K562 (cell line): Measurements from ENCODE around the gene SOX15. TPM values are rescaled to one million over a fixed set of nuclear protein-coding genes. Genes with fewer than 3 reads are reported as not detected.

Experiments
- ATAC-seq: fragments of 200-7000 bp; cut with Tn5 transposase; 3 replicates; pipeline ENCODE4 v1.9.1; 2020; ENCODE audit warnings: moderate library complexity
- BruUV-seq: library from RNA; stranded (reverse); fragments of 400-500 nt; replicated peaks from 2 replicates; lab custom pipeline; 2021; lab: Mats Ljungman, UMichigan
- CTCF ChIA-PET: fragments of 300-600 bp; formaldehyde crosslinking; extraction: SDS; loops from one replicate; lab custom pipeline; 2021; ENCODE audit warnings: low intra/inter-chr PET ratio; lab: Yijun Ruan, JAX
- POLR2A ChIA-PET: fragments of 300-600, 350-650 bp; sonication (Branson Sonifier 250); formaldehyde crosslinking; extraction: SDS; loops from one replicate; lab custom pipeline; 2021; ENCODE audit warnings: antibody characterized with exemption, inconsistent platforms; lab: Yijun Ruan, JAX
- DNase-seq, 4 experiments: peaks; one replicate each; pipeline versions ENCODE4 v3.0.0 to v3.0.0-alpha.2; 2011 to 2018; ENCODE audit warnings: low spot score in 3 of 4, mixed read lengths in 3 of 4; ENCODE audit errors: extremely low read depth in 1 of 4
- FAIRE-seq: peaks from 2 replicates; lab custom pipeline; 2011; peaks lifted over from hg19 to GRCh38; lab: Jason Lieb, UNC
- H2AFZ ChIP-seq: 2 replicates; pipeline ENCODE4 v1.6.0; 2011; ENCODE audit warnings: low read depth, low read length, control low read depth, inconsistent platforms
- H3K27ac ChIP-seq: fragments of 200-600 bp; 3 replicates; pipeline ENCODE4 v1.8.0; 2011; ENCODE audit warnings: low read depth, mild to moderate bottlenecking, control low read depth, inconsistent platforms, low read length, moderate library complexity, mixed read lengths; ENCODE audit errors: extremely low read depth
- H3K27me3 ChIP-seq, 2 experiments: fragments of 300-600 bp in 1 of 2; 2 replicates in 1 of 2; 3 replicates in 1 of 2; pipeline versions ENCODE4 v1.6.0 to v1.8.0; 2011; ENCODE audit warnings: inconsistent platforms in 2 of 2, low read length in 2 of 2, mild to moderate bottlenecking in 1 of 2, mixed read lengths in 1 of 2, moderate library complexity in 1 of 2; ENCODE audit not compliant: control insufficient read depth in 2 of 2, insufficient read depth in 2 of 2
- H3K36me3 ChIP-seq: fragments of 300-600 bp; 3 replicates; pipeline ENCODE4 v1.8.0; 2011; ENCODE audit warnings: mild to moderate bottlenecking, low read length, inconsistent platforms; ENCODE audit not compliant: control insufficient read depth, insufficient read depth
- H3K4me1 ChIP-seq, 2 experiments: fragments of 200-600 bp in 1 of 2; replicated peaks in 1 of 2; 2 replicates in 1 of 2; 3 replicates in 1 of 2; pipeline versions ENCODE4 v1.5.1 to v1.8.0; 2011; ENCODE audit warnings: inconsistent platforms in 2 of 2, low read length in 2 of 2, mild to moderate bottlenecking in 1 of 2, mixed read lengths in 1 of 2, moderate library complexity in 1 of 2; ENCODE audit not compliant: control insufficient read depth in 2 of 2, insufficient read depth in 2 of 2
- H3K4me2 ChIP-seq: 2 replicates; pipeline ENCODE4 v1.6.1; 2011; ENCODE audit warnings: low read length, control low read depth, inconsistent platforms, mixed read lengths; ENCODE audit not compliant: insufficient read depth
- H3K4me3 ChIP-seq: fragments of 200-600 bp; sonication (generic), shearing (Covaris generic); 2 replicates; pipeline ENCODE4 v1.5.1; 2016; ENCODE audit warnings: control low read depth, inconsistent platforms
- H3K79me2 ChIP-seq: fragments of 200-600 bp; 3 replicates; pipeline ENCODE4 v1.8.0; 2011; ENCODE audit warnings: low read length, inconsistent platforms; ENCODE audit not compliant: control insufficient read depth, insufficient read depth
- H3K9ac ChIP-seq, 2 experiments: 2 replicates each; pipeline versions ENCODE4 v1.6.0 to v1.6.1; 2011; ENCODE audit warnings: low read depth in 2 of 2, low read length in 2 of 2, control low read depth in 1 of 2, inconsistent platforms in 1 of 2, mild to moderate bottlenecking in 1 of 2, mixed read lengths in 1 of 2; ENCODE audit not compliant: insufficient read depth in 1 of 2
- H3K9me1 ChIP-seq: one replicate; pipeline ENCODE4 v1.6.0; 2011; ENCODE audit warnings: inconsistent platforms, mild to moderate bottlenecking, low read length, moderate library complexity; ENCODE audit not compliant: control insufficient read depth, insufficient read depth
- H3K9me3 ChIP-seq: replicated peaks from 2 replicates; pipeline ENCODE4 v1.5.1; 2011; ENCODE audit warnings: low read depth, low read length, inconsistent platforms; ENCODE audit not compliant: control insufficient read depth, insufficient read depth
- H4K20me1 ChIP-seq: replicated peaks from 2 replicates; pipeline ENCODE4 v1.6.1; 2011; ENCODE audit warnings: low read length, inconsistent platforms, mixed read lengths; ENCODE audit not compliant: control insufficient read depth, insufficient read depth
- ARID2 ChIP-seq: fragments of 450-650 bp; IDR thresholded peaks from 2 replicates; pipeline ENCODE4 v1.6.1; 2017; ENCODE audit warnings: antibody characterized with exemption, mild to moderate bottlenecking
- BCOR ChIP-seq: fragments of 450-650 bp; IDR thresholded peaks from 2 replicates; pipeline ENCODE4 v1.6.1; 2016
- CC2D1A ChIP-seq: fragments of 450-650 bp; IDR thresholded peaks from 2 replicates; pipeline ENCODE4 v1.6.1; 2017; ENCODE audit warnings: mild to moderate bottlenecking
- DACH1 ChIP-seq: fragments of 450-650 bp; IDR thresholded peaks from 2 replicates; pipeline ENCODE4 v1.6.1; 2018; ENCODE audit not compliant: partially characterized antibody
- ILF3 ChIP-seq: fragments of 450-650 bp; IDR thresholded peaks from 2 replicates; pipeline ENCODE4 v1.6.1; 2018; ENCODE audit warnings: antibody characterized with exemption, mild to moderate bottlenecking, moderate library complexity, borderline replicate concordance
- KDM5B ChIP-seq: fragments of 200-600 bp; sonication (generic); IDR thresholded peaks from 2 replicates; pipeline ENCODE4 v1.6.1; 2012; ENCODE audit warnings: low read depth, mild to moderate bottlenecking, moderate library complexity, low read length, control low read depth, inconsistent platforms; ENCODE audit not compliant: insufficient replicate concordance
- L3MBTL2 ChIP-seq: fragments of 450-650 bp; IDR thresholded peaks from 2 replicates; pipeline ENCODE4 v1.6.1; 2016; ENCODE audit warnings: mild to moderate bottlenecking, moderate library complexity
- NCOR1 ChIP-seq: fragments of 450-650 bp; IDR thresholded peaks from 2 replicates; pipeline ENCODE4 v1.6.1; 2016; ENCODE audit warnings: mild to moderate bottlenecking, moderate library complexity
- NFXL1 ChIP-seq: fragments of 450-650 bp; formaldehyde crosslinking; IDR thresholded peaks from 2 replicates; pipeline ENCODE4 v1.4.0; 2021; ENCODE audit warnings: mild to moderate bottlenecking
- RCOR1 ChIP-seq, 2 experiments: IDR thresholded peaks; 2 replicates each; pipeline ENCODE4 v1.6.1; 2012; ENCODE audit warnings: low read depth in 2 of 2, low read length in 2 of 2, borderline replicate concordance in 1 of 2, improper control_type of control experiment in 1 of 2
- SAP30 ChIP-seq: fragments of 200-600 bp; sonication (generic); IDR thresholded peaks from 2 replicates; pipeline ENCODE4 v1.6.1; 2012; ENCODE audit warnings: borderline replicate concordance, low read depth, mild to moderate bottlenecking, moderate library complexity, low read length, control low read depth, inconsistent platforms; ENCODE audit not compliant: insufficient read depth, poor library complexity, severe bottlenecking
- SMC3 ChIP-seq: conservative IDR thresholded peaks from 2 replicates; pipeline ENCODE4 v1.6.1; 2011; ENCODE audit warnings: low read depth, low read length, improper control_type of control experiment; ENCODE audit not compliant: insufficient read depth
- SREBF1 ChIP-seq: fragments of 150-350 bp; IDR thresholded peaks from 2 replicates; pipeline ENCODE4 v1.6.1; 2014; ENCODE audit warnings: antibody characterized with exemption, low read depth, low read length, borderline replicate concordance
- TBL1XR1 ChIP-seq, 2 experiments: IDR thresholded peaks; 2 replicates each; pipeline ENCODE4 v1.6.1; 2012; ENCODE audit warnings: improper control_type of control experiment in 2 of 2, low read length in 2 of 2, mild to moderate bottlenecking in 1 of 2
- TEAD1 ChIP-seq, 2 experiments: fragments of 450-650 bp in 1 of 2; sonication (generic) in 1 of 2; formaldehyde crosslinking; IDR thresholded peaks; 2 replicates each; pipeline versions ENCODE4 v1.4.0 to v1.8.0; 2020 to 2022; ENCODE audit warnings: mild to moderate bottlenecking in 2 of 2, missing genetic modification reagents in 1 of 2
- ZNF239 ChIP-seq: fragments of 250-450 bp; sonication (Bioruptor Pico); IDR thresholded peaks from 2 replicates; pipeline ENCODE4 v1.4.0; 2020; ENCODE audit warnings: mild to moderate bottlenecking
- WGBS: fragments of 100-300 bp; shearing (Covaris generic); methylation state at CpG from one replicate; pipeline ENCODE4 v1.1.6; 2016; ENCODE audit warnings: low coverage, mixed read lengths; ENCODE audit not compliant: insufficient coverage; ENCODE audit errors: missing lambda C conversion rate; 5-methylcytosine and 5-hydroxymethylcytosine counted together
- in situ Hi-C: fragments of 300-500 bp; cut with MboI; formaldehyde crosslinking; loops from 4 replicates; pipeline ENCODE4 v1.15.0; 2018; ENCODE audit warnings: inconsistent platforms, mixed read lengths
- intact Hi-C: fragments of 100-400 bp; cut with micrococcal nuclease; formaldehyde crosslinking; loops from 2 replicates; pipeline ENCODE4 v1.14.2; 2022
- polyA plus RNA-seq, 8 experiments: library from polyadenylated mRNA; depleted of rRNA in 4 of 8; stranded (reverse) in 5 of 8; unstranded in 3 of 8; fragments of >200 nt; fragmentation: Nextera tagmentation in 2 of 8; fragmentation: Illumina TruSeq in 1 of 8; extraction: Ambion mirVana in 2 of 8; extraction: Trizol in 1 of 8; gene quantifications; 2 replicates each; pipeline versions ENCODE4 v1.2.1 to v1.2.3, GENCODE V29; 2011 to 2014; ENCODE audit warnings: inconsistent platforms in 1 of 8, missing spikeins in 1 of 8
- total RNA-seq, 7 experiments: library from RNA; depleted of rRNA in 6 of 7; stranded (reverse); fragments of >200 nt in 6 of 7; fragmentation: Illumina TruSeq in 2 of 7; extraction: Trizol in 2 of 7; gene quantifications; 2 replicates each; pipeline versions ENCODE4 v1.2.1 to v1.2.3, GENCODE V29; 2011 to 2021; ENCODE audit warnings: low replicate concordance in 1 of 7

The SOX15 gene
- total and polyA plus RNA-seq, 9 of the 15 experiments (the other 6 are each of a cell fraction or from before 2014, with no cell fraction given): 0.07 to 0.33 (median 0.19) TPM; not detected in 5

GRCh38 chr17:7636163-7636562, 46.3 kb upstream of the SOX15 start:
- Histone ChIP-seq H3K4me3 (no peak overlapping the region), H3K79me2 (no peaks in the 10 kb centered on the region), H3K4me1 (peaks cover 0 to 3% of the 10 kb centered on the region in 2 experiments; a peak in 2 of 5 replicates), H3K36me3 (no peaks in the 10 kb centered on the region), H3K4me2 (no peak overlapping the region), H3K27ac (no peak overlapping the region), H2AFZ (no peak overlapping the region), H3K27me3 (no peaks in the 10 kb centered on the region), H3K9ac (no peak overlapping the region), H4K20me1 (no peaks in the 10 kb centered on the region), H3K9me1 (no peaks in the 10 kb centered on the region), H3K9me3 (no peaks in the 10 kb centered on the region; the same call in 1 of the 2 replicates)
- FAIRE-seq (no peak), DNase-seq (no peak), ATAC-seq (no peak)
- intact Hi-C loops: no loop called here
- TF ChIP-seq NFXL1 (CRISPR knock-in tag): no peak
- in situ Hi-C loops: no loop called here
- no TSS peak for BruUV-seq
- ChIA-PET CTCF (no interaction called here), POLR2A (interaction anchor here (3.4 kb wide), 1 partner anchor 51 kb away, joined by 21 read pairs; the partner anchor contains the start of gene TP53)
- 34% methylated on average over 3 of the region's 5 CpGs for WGBS

- BruUV-seq: no TSS peak
- POLR2A ChIA-PET: interaction anchor here (1.2 to 3.4 kb wide), 2 partner anchors 16 to 52 kb away, joined by 4 to 21 read pairs; partner anchors contain the start of genes ATP1B2 and TP53
- H3K36me3 ChIP-seq: no peaks in the 10 kb centered on the region
- no peaks in the 10 kb centered on the region for H3K9me3 ChIP-seq
- ATAC-seq (peak; percentile 88), FAIRE-seq (peak; percentile 71), DNase-seq (peak; percentile 70 to 79 (median 74))
- H3K9ac ChIP-seq: peak overlapping the region in 1 of 2 experiments; percentile 28; a peak in 1 of 4 replicates
- intact Hi-C loops: loop anchor here (1.0 kb wide), 2 partner anchors 54 to 83 kb away; partner anchors contain the start of genes DNAH2 and WRAP53
- 11% methylated on average over 3 of the region's 5 CpGs for WGBS
- peak overlapping the region; percentile 41; the same call in 1 of the 2 replicates for H3K4me2 ChIP-seq
- H2AFZ ChIP-seq: peak overlapping the region; percentile 59
- no peak overlapping the region for H3K4me3 ChIP-seq
- no peaks in the 10 kb centered on the region for H3K27me3 ChIP-seq
- H3K79me2 ChIP-seq: no peaks in the 10 kb centered on the region
- H4K20me1 ChIP-seq: no peaks in the 10 kb centered on the region
- CTCF ChIA-PET: interaction anchor here (1.1 to 2.9 kb wide), 3 partner anchors 39 to 84 kb away, joined by 4 to 18 read pairs (median 5); partner anchors contain the start of genes DNAH2, TP53 and WRAP53
- H3K9me1 ChIP-seq: no peaks in the 10 kb centered on the region
- H3K4me1 ChIP-seq: peaks cover 0 to 8% of the 10 kb centered on the region in 2 experiments; a peak in 3 of 5 replicates
- no peak overlapping the region for H3K27ac ChIP-seq
- in situ Hi-C loops: loop anchor here (5.0 kb wide), 1 partner anchor 53 kb away; the partner anchor contains the start of genes TP53 and WRAP53
- TF ChIP-seq TBL1XR1 (IDR thresholded peaks at IDR 0.05; ENCODE audit: low read length in 2 of 2) (0 out of 4 replicates have a peak, but pooled peaks of 1 of the 2 experiments have one; percentile 16), SAP30 (no peak), ARID2 (peak; percentile 72), SREBF1 (no peak), SMC3 (peak; percentile 74), BCOR (no peak), TEAD1 (CRISPR knock-in tag; IDR thresholded peaks at IDR 0.05) (no peak), NCOR1 (0 out of 2 replicates have a peak, but pooled peaks have one; percentile 16), ILF3 (no peak), RCOR1 (IDR thresholded peaks at IDR 0.05; ENCODE audit: borderline replicate concordance in 1 of 2, low read depth in 2 of 2, low read length in 2 of 2) (0 out of 4 replicates have a peak, but pooled peaks of 1 of the 2 experiments have one; percentile 43), DACH1 (no peak), CC2D1A (peak; percentile 59), L3MBTL2 (no peak), KDM5B (no peak), ZNF239 (CRISPR knock-in tag) (no peak)
Observed at GRCh38 chr17:7634384-7634783, 44.5 kb upstream of the SOX15 start.
